PC-9 (cell line): ENCODE results near the gene FOXD4L1.
"Not testable (repeated sequence)": the region's sequence is repeated elsewhere in the genome, so short reads cannot be mapped to it uniquely, and the experiment has no call there.

Experiments used
- CTCF ChIP-seq: fragments of 200-600 bp; sonication (generic); conservative IDR thresholded peaks from 2 replicates; pipeline ENCODE4 v1.6.1; 2017; ENCODE audit warnings: mixed run types, antibody characterized with exemption, mild to moderate bottlenecking, moderate library complexity
- EZH2 ChIP-seq: fragments of 200-600 bp; sonication (generic); IDR thresholded peaks from 2 replicates; pipeline ENCODE4 v1.8.0; 2017; ENCODE audit warnings: antibody characterized with exemption, low read depth

DNA sequence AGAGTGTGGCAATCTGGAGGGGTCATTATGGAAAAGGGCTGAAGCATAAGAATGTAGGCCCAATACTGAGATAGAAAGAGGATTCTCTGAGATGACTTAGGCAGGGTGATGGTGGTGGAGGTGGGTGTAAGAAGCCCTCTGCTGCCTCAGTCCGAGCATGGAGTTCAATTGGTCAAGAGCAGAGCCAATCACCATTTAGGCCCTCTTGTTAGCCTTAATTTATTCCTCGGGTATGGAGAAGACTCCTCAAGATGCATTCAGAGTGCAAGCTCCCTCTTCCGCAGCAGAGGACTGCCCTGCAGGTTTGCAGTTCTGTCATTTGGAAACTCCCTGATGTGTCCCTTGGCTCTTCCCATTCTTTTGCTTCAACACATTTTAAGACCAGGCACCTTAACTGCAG, 17.5 kb downstream of the FOXD4L1 start:
- TF ChIP-seq CTCF, EZH2: not testable (repeated sequence)
